ENCODE measurements around the gene POFUT1. TPM values are rescaled to one million over a fixed set of nuclear protein-coding genes. Genes with fewer than 3 reads are reported as not detected.

The POFUT1 gene
- total and polyA plus RNA-seq, 2 donors (not counting 3 experiments of a cell fraction or from before 2014, with no cell fraction given) = 29.0 to 51.4 TPM

- FAIRE-seq = no peak
These were observed 74.8 kb downstream of the POFUT1 start for GRCh38 chr20:32282461-32282860.

More at GRCh38 chr20:32282461-32282860, 74.8 kb downstream of the POFUT1 start:
- peaks cover 3% of the 10 kb centered on the region for H4K20me1 ChIP-seq (replicated peaks; ENCODE audit: control insufficient read depth, extremely low read depth, insufficient read depth, low read length)
- TF ChIP-seq FOS (IDR thresholded peaks at IDR 0.05; ENCODE audit: borderline replicate concordance, insufficient read depth, low read length) (no peak), POLR2A (IDR thresholded peaks at IDR 0.05; ENCODE audit: low read depth, low read length) (no peak), EZH2 (IDR thresholded peaks at IDR 0.05; ENCODE audit: borderline replicate concordance, low read depth, low read length, severe bottlenecking) (no peak), POLR2AphosphoS5 (IDR thresholded peaks at IDR 0.05; ENCODE audit: insufficient read depth, low read depth, low read length) (no peak), GATA2 (IDR thresholded peaks at IDR 0.05; ENCODE audit: insufficient read depth, insufficient read length, low read depth, low read length) (no peak), MYC (IDR thresholded peaks at IDR 0.05; ENCODE audit: low read depth, low read length) (no peak), JUN (IDR thresholded peaks at IDR 0.05; ENCODE audit: borderline replicate concordance, insufficient read depth, insufficient read length, low read depth) (no peak)
- TF ChIP-seq, protein P1, sequence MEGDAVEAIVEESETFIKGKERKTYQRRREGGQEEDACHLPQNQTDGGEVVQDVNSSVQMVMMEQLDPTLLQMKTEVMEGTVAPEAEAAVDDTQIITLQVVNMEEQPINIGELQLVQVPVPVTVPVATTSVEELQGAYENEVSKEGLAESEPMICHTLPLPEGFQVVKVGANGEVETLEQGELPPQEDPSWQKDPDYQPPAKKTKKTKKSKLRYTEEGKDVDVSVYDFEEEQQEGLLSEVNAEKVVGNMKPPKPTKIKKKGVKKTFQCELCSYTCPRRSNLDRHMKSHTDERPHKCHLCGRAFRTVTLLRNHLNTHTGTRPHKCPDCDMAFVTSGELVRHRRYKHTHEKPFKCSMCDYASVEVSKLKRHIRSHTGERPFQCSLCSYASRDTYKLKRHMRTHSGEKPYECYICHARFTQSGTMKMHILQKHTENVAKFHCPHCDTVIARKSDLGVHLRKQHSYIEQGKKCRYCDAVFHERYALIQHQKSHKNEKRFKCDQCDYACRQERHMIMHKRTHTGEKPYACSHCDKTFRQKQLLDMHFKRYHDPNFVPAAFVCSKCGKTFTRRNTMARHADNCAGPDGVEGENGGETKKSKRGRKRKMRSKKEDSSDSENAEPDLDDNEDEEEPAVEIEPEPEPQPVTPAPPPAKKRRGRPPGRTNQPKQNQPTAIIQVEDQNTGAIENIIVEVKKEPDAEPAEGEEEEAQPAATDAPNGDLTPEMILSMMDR (IDR thresholded peaks at IDR 0.05; ENCODE audit: extremely low read depth in 1 of 2, insufficient read depth in 1 of 2, low read depth in 1 of 2, low read length in 2 of 2) = no peak
- TF ChIP-seq, protein P2, sequence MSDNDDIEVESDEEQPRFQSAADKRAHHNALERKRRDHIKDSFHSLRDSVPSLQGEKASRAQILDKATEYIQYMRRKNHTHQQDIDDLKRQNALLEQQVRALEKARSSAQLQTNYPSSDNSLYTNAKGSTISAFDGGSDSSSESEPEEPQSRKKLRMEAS (IDR thresholded peaks at IDR 0.05; ENCODE audit: insufficient read depth, insufficient read length) = no peak
- ChIA-PET POLR2A (interaction anchor here (0.6 kb wide), 1 partner anchor 70 kb away, joined by 3 read pairs; no protein-coding TSS in a partner anchor), CTCF (interaction anchor here (1.4 kb wide), 1 partner anchor 12 kb away, joined by 4 read pairs; no protein-coding TSS in a partner anchor)
- no TSS peak for BruUV-seq (replicated peaks)
- no peaks in the 10 kb centered on the region for H3K36me3 ChIP-seq (ENCODE audit: control insufficient read depth in 2 of 2, extremely low read depth in 1 of 2, insufficient read depth in 2 of 2, low read length in 2 of 2)
- peaks cover 29% of the 10 kb centered on the region for H3K79me2 ChIP-seq (ENCODE audit: control insufficient read depth, insufficient read depth, low read length)
- no peak for DNase-seq (ENCODE audit: low read depth, low spot score)
- no peak overlapping the region for H3K4me2 ChIP-seq (ENCODE audit: insufficient read depth, low read length)
- no peaks in the 10 kb centered on the region for H3K27me3 ChIP-seq (ENCODE audit: control insufficient read depth in 2 of 2, insufficient read depth in 2 of 2, low read length in 2 of 2)
- H2AFZ ChIP-seq (ENCODE audit: low read depth, low read length) = no peak overlapping the region
- no peak overlapping the region for H3K4me3 ChIP-seq (replicated peaks in 1 of 3; ENCODE audit: insufficient read depth in 1 of 3, low read depth in 1 of 3, low read length in 3 of 3)
- H3K27ac ChIP-seq (ENCODE audit: insufficient read depth, low read depth, low read length) = no peak overlapping the region
- H3K9me3 ChIP-seq (replicated peaks; ENCODE audit: control insufficient read depth, insufficient read depth, low read length) = no peaks in the 10 kb centered on the region
- no peaks in the 10 kb centered on the region for H3K9me1 ChIP-seq (replicated peaks; ENCODE audit: control insufficient read depth, extremely low read depth, insufficient read depth, low read length)
- peaks cover 8% of the 10 kb centered on the region for H3K4me1 ChIP-seq (ENCODE audit: control insufficient read depth, extremely low read depth, insufficient read depth, low read length)
- dilution Hi-C loops (cut with MboI; ENCODE audit: extremely low pct_ligation_motif_present, low sequenced_read_pairs) = no loop called here
- intact Hi-C loops (cut with micrococcal nuclease) = no loop called here
- H3K9ac ChIP-seq (replicated peaks; ENCODE audit: extremely low read depth, insufficient read depth, low read length) = no peak overlapping the region
